ENCODE results near the gene PAPSS1. TPM values are rescaled to one million over a fixed set of nuclear protein-coding genes. Genes with fewer than 3 reads are reported as not detected.

The PAPSS1 gene
- total and polyA plus RNA-seq, 2 donors (not counting 1 experiment from before 2014, with no cell fraction given) = 59.9 to 70.3 TPM

- DNase-seq (ENCODE audit: low read depth in 2 of 2) = no peak
- no peaks in the 10 kb centered on the region for H3K79me2 ChIP-seq (ENCODE audit: control insufficient read depth, insufficient read depth, low read length)
- no peak for TF ChIP-seq EZH2 (IDR thresholded peaks at IDR 0.05; ENCODE audit: low read length, missing control alignments)
- TF ChIP-seq, protein P1, sequence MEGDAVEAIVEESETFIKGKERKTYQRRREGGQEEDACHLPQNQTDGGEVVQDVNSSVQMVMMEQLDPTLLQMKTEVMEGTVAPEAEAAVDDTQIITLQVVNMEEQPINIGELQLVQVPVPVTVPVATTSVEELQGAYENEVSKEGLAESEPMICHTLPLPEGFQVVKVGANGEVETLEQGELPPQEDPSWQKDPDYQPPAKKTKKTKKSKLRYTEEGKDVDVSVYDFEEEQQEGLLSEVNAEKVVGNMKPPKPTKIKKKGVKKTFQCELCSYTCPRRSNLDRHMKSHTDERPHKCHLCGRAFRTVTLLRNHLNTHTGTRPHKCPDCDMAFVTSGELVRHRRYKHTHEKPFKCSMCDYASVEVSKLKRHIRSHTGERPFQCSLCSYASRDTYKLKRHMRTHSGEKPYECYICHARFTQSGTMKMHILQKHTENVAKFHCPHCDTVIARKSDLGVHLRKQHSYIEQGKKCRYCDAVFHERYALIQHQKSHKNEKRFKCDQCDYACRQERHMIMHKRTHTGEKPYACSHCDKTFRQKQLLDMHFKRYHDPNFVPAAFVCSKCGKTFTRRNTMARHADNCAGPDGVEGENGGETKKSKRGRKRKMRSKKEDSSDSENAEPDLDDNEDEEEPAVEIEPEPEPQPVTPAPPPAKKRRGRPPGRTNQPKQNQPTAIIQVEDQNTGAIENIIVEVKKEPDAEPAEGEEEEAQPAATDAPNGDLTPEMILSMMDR (conservative IDR thresholded peaks at IDR 0.05 in 1 of 2, IDR thresholded peaks at IDR 0.05 in 1 of 2; ENCODE audit: low read depth in 1 of 2, low read length in 2 of 2) = no peak
Measured at GRCh38 chr4:107683873-107684272, 36.2 kb downstream of the PAPSS1 start.

GRCh38 chr4:107682306-107682705, 37.7 kb downstream of the PAPSS1 start:
- Histone ChIP-seq H3K9me3 (ENCODE audit: control insufficient read depth, insufficient read depth, low read depth, low read length) (no peaks in the 10 kb centered on the region), H4K20me1 (ENCODE audit: control insufficient read depth, extremely low read depth, insufficient read depth, low read length) (no peaks in the 10 kb centered on the region), H3K4me1 (ENCODE audit: control insufficient read depth, extremely low read depth, insufficient read depth, low read length) (no peaks in the 10 kb centered on the region), H3K36me3 (ENCODE audit: control insufficient read depth, insufficient read depth, low read length) (peaks cover 2% of the 10 kb centered on the region), H2AFZ (ENCODE audit: low read length) (no peak overlapping the region), H3K27me3 (ENCODE audit: control insufficient read depth, insufficient read depth, low read length) (no peaks in the 10 kb centered on the region), H3K79me2 (ENCODE audit: control insufficient read depth, insufficient read depth, low read length) (no peaks in the 10 kb centered on the region), H3K4me2 (ENCODE audit: extremely low read depth, insufficient read depth, low read length) (no peak overlapping the region), H3K9ac (ENCODE audit: insufficient read depth, low read length) (no peak overlapping the region), H3K4me3 (replicated peaks in 1 of 4; ENCODE audit: control extremely low read depth in 1 of 4, insufficient read depth in 1 of 4, low read depth in 3 of 4, low read length in 4 of 4) (no peak overlapping the region), H3K27ac (ENCODE audit: insufficient read depth, low read length) (no peak overlapping the region)
- TF ChIP-seq, protein P1 (conservative IDR thresholded peaks at IDR 0.05 in 1 of 2, IDR thresholded peaks at IDR 0.05 in 1 of 2; ENCODE audit: low read depth in 1 of 2, low read length in 2 of 2) = no peak
- no peak for TF ChIP-seq EZH2 (IDR thresholded peaks at IDR 0.05; ENCODE audit: low read length, missing control alignments)
- DNase-seq (ENCODE audit: low read depth in 2 of 2) = no peak

More at GRCh38 chr4:107683873-107684272, 36.2 kb downstream of the PAPSS1 start:
- no peak overlapping the region for H3K4me2 ChIP-seq (ENCODE audit: extremely low read depth, insufficient read depth, low read length)
- H3K27ac ChIP-seq (ENCODE audit: insufficient read depth, low read length) = no peak overlapping the region
- H4K20me1 ChIP-seq (ENCODE audit: control insufficient read depth, extremely low read depth, insufficient read depth, low read length) = no peaks in the 10 kb centered on the region
- H3K36me3 ChIP-seq (ENCODE audit: control insufficient read depth, insufficient read depth, low read length) = peaks cover 2% of the 10 kb centered on the region
- no peaks in the 10 kb centered on the region for H3K4me1 ChIP-seq (ENCODE audit: control insufficient read depth, extremely low read depth, insufficient read depth, low read length)
- no peak overlapping the region for H3K4me3 ChIP-seq (replicated peaks in 1 of 4; ENCODE audit: control extremely low read depth in 1 of 4, insufficient read depth in 1 of 4, low read depth in 3 of 4, low read length in 4 of 4)
- H3K9me3 ChIP-seq (ENCODE audit: control insufficient read depth, insufficient read depth, low read depth, low read length) = no peaks in the 10 kb centered on the region
- H2AFZ ChIP-seq (ENCODE audit: low read length) = no peak overlapping the region
- H3K9ac ChIP-seq (ENCODE audit: insufficient read depth, low read length) = no peak overlapping the region
- no peaks in the 10 kb centered on the region for H3K27me3 ChIP-seq (ENCODE audit: control insufficient read depth, insufficient read depth, low read length)

- H3K4me3 ChIP-seq (replicated peaks in 1 of 4; ENCODE audit: control extremely low read depth in 1 of 4, insufficient read depth in 1 of 4, low read depth in 3 of 4, low read length in 4 of 4) = no peak overlapping the region
- H4K20me1 ChIP-seq (ENCODE audit: control insufficient read depth, extremely low read depth, insufficient read depth, low read length) = no peaks in the 10 kb centered on the region
- no peak overlapping the region for H3K27ac ChIP-seq (ENCODE audit: insufficient read depth, low read length)
- no peaks in the 10 kb centered on the region for H3K4me1 ChIP-seq (ENCODE audit: control insufficient read depth, extremely low read depth, insufficient read depth, low read length)
- no peak for DNase-seq (ENCODE audit: low read depth in 2 of 2)
- no peaks in the 10 kb centered on the region for H3K79me2 ChIP-seq (ENCODE audit: control insufficient read depth, insufficient read depth, low read length)
- H2AFZ ChIP-seq (ENCODE audit: low read length) = no peak overlapping the region
- TF ChIP-seq, protein P1 (conservative IDR thresholded peaks at IDR 0.05 in 1 of 2, IDR thresholded peaks at IDR 0.05 in 1 of 2; ENCODE audit: low read depth in 1 of 2, low read length in 2 of 2) = no peak
- no peak for TF ChIP-seq EZH2 (IDR thresholded peaks at IDR 0.05; ENCODE audit: low read length, missing control alignments)
- H3K9me3 ChIP-seq (ENCODE audit: control insufficient read depth, insufficient read depth, low read depth, low read length) = no peaks in the 10 kb centered on the region
- H3K36me3 ChIP-seq (ENCODE audit: control insufficient read depth, insufficient read depth, low read length) = no peaks in the 10 kb centered on the region
- no peaks in the 10 kb centered on the region for H3K27me3 ChIP-seq (ENCODE audit: control insufficient read depth, insufficient read depth, low read length)
- H3K9ac ChIP-seq (ENCODE audit: insufficient read depth, low read length) = no peak overlapping the region
- no peak overlapping the region for H3K4me2 ChIP-seq (ENCODE audit: extremely low read depth, insufficient read depth, low read length)
Measured at GRCh38 chr4:107669068-107669467, 51.0 kb downstream of the PAPSS1 start.

All from fibroblast of lung (primary cell).